K562 (cell line): ENCODE data around the gene OTOG. TPM values are rescaled to one million over a fixed set of nuclear protein-coding genes. Genes with fewer than 3 reads are reported as not detected.

ENCODE experiments used
- ATAC-seq: fragments of 200-7000 bp; cut with Tn5 transposase; 3 replicates; pipeline ENCODE4 v1.9.1; 2020; ENCODE audit warnings: moderate library complexity
- BruUV-seq: library from RNA; stranded (reverse); fragments of 400-500 nt; replicated peaks from 2 replicates; lab custom pipeline; 2021; lab: Mats Ljungman, UMichigan
- CTCF ChIA-PET: fragments of 300-600 bp; formaldehyde crosslinking; extraction: SDS; loops from one replicate; lab custom pipeline; 2021; ENCODE audit warnings: low intra/inter-chr PET ratio; lab: Yijun Ruan, JAX
- POLR2A ChIA-PET: fragments of 300-600, 350-650 bp; sonication (Branson Sonifier 250); formaldehyde crosslinking; extraction: SDS; loops from one replicate; lab custom pipeline; 2021; ENCODE audit warnings: antibody characterized with exemption, inconsistent platforms; lab: Yijun Ruan, JAX
- DNase-seq, 4 experiments: peaks; one replicate each; pipeline versions ENCODE4 v3.0.0 to v3.0.0-alpha.2; 2011 to 2018; ENCODE audit warnings: low spot score in 3 of 4, mixed read lengths in 3 of 4; ENCODE audit errors: extremely low read depth in 1 of 4
- FAIRE-seq: peaks from 2 replicates; lab custom pipeline; 2011; peaks lifted over from hg19 to GRCh38; lab: Jason Lieb, UNC
- H2AFZ ChIP-seq: 2 replicates; pipeline ENCODE4 v1.6.0; 2011; ENCODE audit warnings: low read depth, low read length, control low read depth, inconsistent platforms
- H3K27ac ChIP-seq: fragments of 200-600 bp; 3 replicates; pipeline ENCODE4 v1.8.0; 2011; ENCODE audit warnings: low read depth, mild to moderate bottlenecking, control low read depth, inconsistent platforms, low read length, moderate library complexity, mixed read lengths; ENCODE audit errors: extremely low read depth
- H3K27me3 ChIP-seq, 2 experiments: fragments of 300-600 bp in 1 of 2; 2 replicates in 1 of 2; 3 replicates in 1 of 2; pipeline versions ENCODE4 v1.6.0 to v1.8.0; 2011; ENCODE audit warnings: inconsistent platforms in 2 of 2, low read length in 2 of 2, mild to moderate bottlenecking in 1 of 2, mixed read lengths in 1 of 2, moderate library complexity in 1 of 2; ENCODE audit not compliant: control insufficient read depth in 2 of 2, insufficient read depth in 2 of 2
- H3K36me3 ChIP-seq: fragments of 300-600 bp; 3 replicates; pipeline ENCODE4 v1.8.0; 2011; ENCODE audit warnings: mild to moderate bottlenecking, low read length, inconsistent platforms; ENCODE audit not compliant: control insufficient read depth, insufficient read depth
- H3K4me1 ChIP-seq, 2 experiments: fragments of 200-600 bp in 1 of 2; replicated peaks in 1 of 2; 2 replicates in 1 of 2; 3 replicates in 1 of 2; pipeline versions ENCODE4 v1.5.1 to v1.8.0; 2011; ENCODE audit warnings: inconsistent platforms in 2 of 2, low read length in 2 of 2, mild to moderate bottlenecking in 1 of 2, mixed read lengths in 1 of 2, moderate library complexity in 1 of 2; ENCODE audit not compliant: control insufficient read depth in 2 of 2, insufficient read depth in 2 of 2
- H3K4me2 ChIP-seq: 2 replicates; pipeline ENCODE4 v1.6.1; 2011; ENCODE audit warnings: low read length, control low read depth, inconsistent platforms, mixed read lengths; ENCODE audit not compliant: insufficient read depth
- H3K4me3 ChIP-seq: fragments of 200-600 bp; sonication (generic), shearing (Covaris generic); 2 replicates; pipeline ENCODE4 v1.5.1; 2016; ENCODE audit warnings: control low read depth, inconsistent platforms
- H3K79me2 ChIP-seq: fragments of 200-600 bp; 3 replicates; pipeline ENCODE4 v1.8.0; 2011; ENCODE audit warnings: low read length, inconsistent platforms; ENCODE audit not compliant: control insufficient read depth, insufficient read depth
- H3K9ac ChIP-seq, 2 experiments: 2 replicates each; pipeline versions ENCODE4 v1.6.0 to v1.6.1; 2011; ENCODE audit warnings: low read depth in 2 of 2, low read length in 2 of 2, control low read depth in 1 of 2, inconsistent platforms in 1 of 2, mild to moderate bottlenecking in 1 of 2, mixed read lengths in 1 of 2; ENCODE audit not compliant: insufficient read depth in 1 of 2
- H3K9me1 ChIP-seq: one replicate; pipeline ENCODE4 v1.6.0; 2011; ENCODE audit warnings: inconsistent platforms, mild to moderate bottlenecking, low read length, moderate library complexity; ENCODE audit not compliant: control insufficient read depth, insufficient read depth
- H3K9me3 ChIP-seq: replicated peaks from 2 replicates; pipeline ENCODE4 v1.5.1; 2011; ENCODE audit warnings: low read depth, low read length, inconsistent platforms; ENCODE audit not compliant: control insufficient read depth, insufficient read depth
- H4K20me1 ChIP-seq: replicated peaks from 2 replicates; pipeline ENCODE4 v1.6.1; 2011; ENCODE audit warnings: low read length, inconsistent platforms, mixed read lengths; ENCODE audit not compliant: control insufficient read depth, insufficient read depth
- CBX2 ChIP-seq: fragments of 200-600 bp; sonication (generic); IDR thresholded peaks from one replicate; pipeline ENCODE4 v1.6.1; 2012; ENCODE audit warnings: mild to moderate bottlenecking, low read length, inconsistent platforms; ENCODE audit not compliant: insufficient read depth, poor library complexity, severe bottlenecking
- HNRNPH1 ChIP-seq: fragments of 200-400 bp; formaldehyde crosslinking; optimal IDR thresholded peaks from 2 replicates; pipeline ENCODE3; 2017; ENCODE audit warnings: low read depth, mild to moderate bottlenecking, low read length, moderate library complexity
- KDM5B ChIP-seq: fragments of 200-600 bp; sonication (generic); IDR thresholded peaks from 2 replicates; pipeline ENCODE4 v1.6.1; 2012; ENCODE audit warnings: low read depth, mild to moderate bottlenecking, moderate library complexity, low read length, control low read depth, inconsistent platforms; ENCODE audit not compliant: insufficient replicate concordance
- KLF16 ChIP-seq: IDR thresholded peaks from 2 replicates; pipeline ENCODE4 v1.6.1; 2016; ENCODE audit warnings: antibody characterized with exemption
- MAFG ChIP-seq: fragments of 450-650 bp; conservative IDR thresholded peaks from 2 replicates; pipeline ENCODE4 v1.6.1; 2016; ENCODE audit warnings: missing genetic modification characterization, missing compliant biosample characterization
- NFYB ChIP-seq: IDR thresholded peaks from 2 replicates; pipeline ENCODE4 v1.6.1; 2011; ENCODE audit warnings: mild to moderate bottlenecking, moderate library complexity; ENCODE audit not compliant: insufficient read length; ENCODE audit errors: extremely low read depth
- PHF8 ChIP-seq: fragments of 200-600 bp; sonication (generic); IDR thresholded peaks from 2 replicates; pipeline ENCODE4 v1.6.1; 2012; ENCODE audit warnings: mixed run types, mild to moderate bottlenecking, inconsistent platforms, low read length, moderate library complexity, borderline replicate concordance
- POLR2AphosphoS5 ChIP-seq: IDR thresholded peaks from 2 replicates; pipeline ENCODE4 v1.6.1; 2011; ENCODE audit warnings: mild to moderate bottlenecking, low read depth, low read length, moderate library complexity; ENCODE audit not compliant: control insufficient read depth, insufficient read depth
- SNIP1 ChIP-seq: fragments of 450-650 bp; IDR thresholded peaks from 2 replicates; pipeline ENCODE4 v1.7.1; 2017; ENCODE audit warnings: low read depth, mild to moderate bottlenecking
- YY1 ChIP-seq, 3 experiments: IDR thresholded peaks; 2 replicates each; pipeline ENCODE4 v1.6.1; 2011; ENCODE audit warnings: low read length in 2 of 3, mild to moderate bottlenecking in 2 of 3, moderate library complexity in 2 of 3, borderline replicate concordance in 1 of 3, control low read depth in 1 of 3, low read depth in 1 of 3; ENCODE audit not compliant: insufficient read depth in 3 of 3, insufficient replicate concordance in 2 of 3, control insufficient read depth in 1 of 3, insufficient read length in 1 of 3; ENCODE audit errors: extremely low read depth in 1 of 3
- ZNF76 ChIP-seq: fragments of 250-450 bp; sonication (Bioruptor Pico); IDR thresholded peaks from 2 replicates; pipeline ENCODE4 v1.4.0; 2020; ENCODE audit warnings: mild to moderate bottlenecking, moderate library complexity, borderline replicate concordance
- whole genome bisulfite sequencing: fragments of 100-300 bp; shearing (Covaris generic); methylation state at CpG from one replicate; pipeline ENCODE4 v1.1.6; 2016; ENCODE audit warnings: low coverage, mixed read lengths; ENCODE audit not compliant: insufficient coverage; ENCODE audit errors: missing lambda C conversion rate; 5-methylcytosine and 5-hydroxymethylcytosine counted together
- in situ Hi-C: fragments of 300-500 bp; cut with MboI; formaldehyde crosslinking; loops from 4 replicates; pipeline ENCODE4 v1.15.0; 2018; ENCODE audit warnings: inconsistent platforms, mixed read lengths
- intact Hi-C: fragments of 100-400 bp; cut with micrococcal nuclease; formaldehyde crosslinking; loops from 2 replicates; pipeline ENCODE4 v1.14.2; 2022
- polyA plus RNA-seq, 8 experiments: library from polyadenylated mRNA; depleted of rRNA in 4 of 8; stranded (reverse) in 5 of 8; unstranded in 3 of 8; fragments of >200 nt; fragmentation: Nextera tagmentation in 2 of 8; fragmentation: Illumina TruSeq in 1 of 8; extraction: Ambion mirVana in 2 of 8; extraction: Trizol in 1 of 8; gene quantifications; 2 replicates each; pipeline versions ENCODE4 v1.2.1 to v1.2.3, GENCODE V29; 2011 to 2014; ENCODE audit warnings: inconsistent platforms in 1 of 8, missing spikeins in 1 of 8
- total RNA-seq, 7 experiments: library from RNA; depleted of rRNA in 6 of 7; stranded (reverse); fragments of >200 nt in 6 of 7; fragmentation: Illumina TruSeq in 2 of 7; extraction: Trizol in 2 of 7; gene quantifications; 2 replicates each; pipeline versions ENCODE4 v1.2.1 to v1.2.3, GENCODE V29; 2011 to 2021; ENCODE audit warnings: low replicate concordance in 1 of 7
- TF ChIP-seq, protein P1 (sequence below): sonication (generic); IDR thresholded peaks from 2 replicates; pipeline ENCODE4 v1.6.1; 2016
- TF ChIP-seq, protein P2 (sequence below), 2 experiments: fragments of 450-650 bp in 1 of 2; sonication (generic) in 1 of 2; formaldehyde crosslinking in 1 of 2; IDR thresholded peaks in 1 of 2; conservative IDR thresholded peaks in 1 of 2; 2 replicates each; pipeline versions ENCODE4 v1.6.1 to v1.8.1; 2016 to 2023; ENCODE audit warnings: mild to moderate bottlenecking in 2 of 2, moderate library complexity in 2 of 2, inconsistent platforms in 1 of 2, missing genetic modification reagents in 1 of 2

Gene OTOG
- total and polyA plus RNA-seq, 9 of the 15 experiments (the other 6 are each of a cell fraction or from before 2014, with no cell fraction given) = not detected

DNA sequence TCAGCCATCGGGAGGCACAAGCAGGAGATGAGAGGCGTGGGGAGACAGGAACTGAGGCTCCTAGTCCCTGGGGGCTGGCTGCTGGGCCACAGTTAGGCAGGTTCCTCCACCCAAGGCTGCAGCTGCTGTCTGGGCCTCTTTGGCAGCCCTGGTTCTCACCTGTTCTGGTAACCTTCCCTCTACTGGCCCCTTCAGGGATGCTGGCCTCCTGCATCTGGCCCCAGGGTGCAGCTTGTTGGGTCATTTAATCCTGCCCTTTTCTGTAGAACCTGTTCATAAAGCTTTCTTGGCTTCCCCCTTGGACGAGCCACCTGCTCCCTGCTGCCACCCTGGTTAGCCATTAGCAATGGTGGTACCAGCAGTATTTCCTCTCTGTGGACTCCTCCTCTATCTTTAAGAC, 8.3 kb upstream of the OTOG start:
- CTCF ChIA-PET = no interaction called here
- no peaks in the 10 kb centered on the region for H3K79me2 ChIP-seq
- H3K9ac ChIP-seq = no peak overlapping the region
- POLR2A ChIA-PET = interaction anchor here (0.8 kb wide), 1 partner anchor 208 kb away, joined by 3 read pairs; no protein-coding TSS in a partner anchor
- in situ Hi-C loops (no loop called here), intact Hi-C loops (no loop called here)
- peaks cover 10 to 53% of the 10 kb centered on the region in 2 experiments; a peak in 3 of 5 replicates for H3K27me3 ChIP-seq
- H3K27ac ChIP-seq = no peak overlapping the region
- no TSS peak for BruUV-seq
- peaks cover under 1% of the 10 kb centered on the region; the same call in 1 of the 2 replicates for H4K20me1 ChIP-seq
- no peaks in the 10 kb centered on the region for H3K9me3 ChIP-seq
- H3K4me1 ChIP-seq = 0 out of 5 replicates have a peak, but pooled peaks cover 0 to 3% of the 10 kb centered on the region in 2 experiments
- H3K4me3 ChIP-seq = no peak overlapping the region
- FAIRE-seq (no peak), ATAC-seq (no peak; the same call in 2 of the 3 replicates), DNase-seq (no peak)
- WGBS = 0% methylated on average over 3 of the region's 3 CpGs
- no peaks in the 10 kb centered on the region for H3K9me1 ChIP-seq
- no peak for TF ChIP-seq KLF16
- no peak for TF ChIP-seq PHF8
- TF ChIP-seq, protein P1, sequence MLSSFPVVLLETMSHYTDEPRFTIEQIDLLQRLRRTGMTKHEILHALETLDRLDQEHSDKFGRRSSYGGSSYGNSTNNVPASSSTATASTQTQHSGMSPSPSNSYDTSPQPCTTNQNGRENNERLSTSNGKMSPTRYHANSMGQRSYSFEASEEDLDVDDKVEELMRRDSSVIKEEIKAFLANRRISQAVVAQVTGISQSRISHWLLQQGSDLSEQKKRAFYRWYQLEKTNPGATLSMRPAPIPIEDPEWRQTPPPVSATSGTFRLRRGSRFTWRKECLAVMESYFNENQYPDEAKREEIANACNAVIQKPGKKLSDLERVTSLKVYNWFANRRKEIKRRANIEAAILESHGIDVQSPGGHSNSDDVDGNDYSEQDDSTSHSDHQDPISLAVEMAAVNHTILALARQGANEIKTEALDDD = no peak
- TF ChIP-seq, protein P2, sequence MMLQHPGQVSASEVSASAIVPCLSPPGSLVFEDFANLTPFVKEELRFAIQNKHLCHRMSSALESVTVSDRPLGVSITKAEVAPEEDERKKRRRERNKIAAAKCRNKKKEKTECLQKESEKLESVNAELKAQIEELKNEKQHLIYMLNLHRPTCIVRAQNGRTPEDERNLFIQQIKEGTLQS (IDR thresholded peaks at IDR 0.05) = no peak
- TF ChIP-seq, protein P2 (CRISPR knock-in tag; conservative IDR thresholded peaks at IDR 0.05) = no peak
- no peak for TF ChIP-seq CBX2
- no peak for TF ChIP-seq HNRNPH1
- no peak for TF ChIP-seq MAFG
- no peak for TF ChIP-seq POLR2AphosphoS5
- no peak for TF ChIP-seq ZNF76
- TF ChIP-seq YY1 (IDR thresholded peaks at IDR 0.05; ENCODE audit: borderline replicate concordance in 1 of 3, control insufficient read depth in 1 of 3, extremely low read depth in 1 of 3, insufficient read depth in 3 of 3, insufficient read length in 1 of 3, insufficient replicate concordance in 2 of 3, low read depth in 1 of 3, low read length in 2 of 3) = no peak
- no peak for TF ChIP-seq NFYB
- TF ChIP-seq KDM5B = no peak
- TF ChIP-seq SNIP1 = no peak
- no peak overlapping the region for H2AFZ ChIP-seq
- H3K4me2 ChIP-seq = no peak overlapping the region
- H3K36me3 ChIP-seq = no peaks in the 10 kb centered on the region
